Measurements from ENCODE around the gene RAG2. TPM values are rescaled to one million over a fixed set of nuclear protein-coding genes. Genes with fewer than 3 reads are reported as not detected.

RAG2 gene
- not detected in 2 replicates for total RNA-seq (ENCODE audit: low replicate concordance)

GRCh38 chr11:36598051-36598450, at the start of gene RAG2:
TSS of gene RAG2 (minus strand) at chr11:36598236. CDS start at chr11:36594168, 4,068 bp downstream.

GRCh38 chr11:36594316-36594989, 3.6 kb downstream of the RAG2 start, which contains the start of gene IFTAP:
TSS of gene IFTAP (plus strand) at chr11:36594502. CDS start at chr11:36610104, 15,602 bp downstream.

GRCh38 chr11:36567694-36568093, 30.3 kb downstream of the RAG2 start, which contains the start of gene RAG1:
TSS of gene RAG1 (plus strand) at chr11:36568007. CDS start at chr11:36573305, 5,298 bp downstream.

Other genes with a start within 250 kb of the RAG2 start
- 4.3 and 6.1 TPM in 2 replicates for gene TRAF6, start 88.0 kb downstream of the RAG2 start, total RNA-seq (ENCODE audit: low replicate concordance)
- 0.12 and 0.60 TPM in 2 replicates for gene RAG1, start 30.2 kb downstream of the RAG2 start, total RNA-seq (ENCODE audit: low replicate concordance)
- gene IFTAP, start 3.7 kb downstream of the RAG2 start, total RNA-seq (ENCODE audit: low replicate concordance) = 31.8 and 34.9 TPM in 2 replicates